T-helper 2 cell treated with Interferon-gamma antibody and Interleukin-4, amounts not matched to agents 5 μg/mL and 100 μg/mL, for 36 hours (primary cell): ENCODE measurements around the gene ATG2A.

ENCODE experiments used
- DNase-seq: peaks from one replicate; pipeline ENCODE4 v3.0.0; 2021; ENCODE audit warnings: low spot score
- H3K27ac Mint-ChIP-seq: one replicate; pipeline ENCODE4 v1.8.0; 2021; ENCODE audit warnings: mild to moderate bottlenecking, mixed read lengths
- H3K27me3 Mint-ChIP-seq: one replicate; pipeline ENCODE4 v1.8.0; 2021; ENCODE audit warnings: low read depth, mixed read lengths
- H3K36me3 Mint-ChIP-seq: one replicate; pipeline ENCODE4 v1.8.0; 2021; ENCODE audit warnings: low read depth, mixed read lengths
- H3K4me1 Mint-ChIP-seq: one replicate; pipeline ENCODE4 v1.8.0; 2021; ENCODE audit warnings: low read depth, mixed read lengths
- H3K4me3 Mint-ChIP-seq: one replicate; pipeline ENCODE4 v1.8.0; 2022; ENCODE audit warnings: mild to moderate bottlenecking, moderate library complexity, mixed read lengths
- H3K9me3 Mint-ChIP-seq: one replicate; pipeline ENCODE4 v1.8.0; 2021; ENCODE audit warnings: mixed read lengths

Gene ATG2A

GRCh38 chr11:64932324-64932723, 15.3 kb upstream of the ATG2A start:
- H3K27ac Mint-ChIP-seq, result no peak overlapping the region
- H3K4me1 Mint-ChIP-seq, result no peaks in the 10 kb centered on the region
- no peak for DNase-seq
- no peaks in the 10 kb centered on the region for H3K27me3 Mint-ChIP-seq
- H3K36me3 Mint-ChIP-seq, result peaks cover 11% of the 10 kb centered on the region
- H3K4me3 Mint-ChIP-seq, result no peak overlapping the region
- no peaks in the 10 kb centered on the region for H3K9me3 Mint-ChIP-seq

DNA sequence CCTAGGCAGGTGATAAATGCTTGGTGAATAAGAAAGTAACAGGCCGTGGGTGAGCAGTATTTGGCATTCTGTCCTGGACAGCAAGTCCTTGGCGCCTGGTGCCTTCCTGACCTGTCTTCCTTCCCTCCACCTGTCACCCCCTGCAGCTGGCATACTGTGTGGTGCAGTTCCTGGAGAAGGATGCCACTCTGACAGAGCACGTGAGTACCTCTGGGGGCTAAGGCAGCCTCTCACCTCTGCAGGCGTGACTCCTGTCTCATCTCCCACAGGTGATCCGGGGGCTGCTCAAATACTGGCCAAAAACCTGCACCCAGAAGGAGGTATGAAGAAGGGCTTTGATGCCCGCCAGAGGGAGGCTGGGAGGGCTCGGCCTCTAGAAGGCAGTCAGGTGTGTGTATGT, 14.3 kb upstream of the ATG2A start:
- Mint-ChIP-seq H3K4me1 (no peaks in the 10 kb centered on the region), H3K27ac (no peak overlapping the region), H3K4me3 (no peak overlapping the region), H3K36me3 (peaks cover 11% of the 10 kb centered on the region), H3K9me3 (no peaks in the 10 kb centered on the region), H3K27me3 (no peaks in the 10 kb centered on the region)
- DNase-seq, result no peak

GRCh38 chr11:64930340-64930739, 13.3 kb upstream of the ATG2A start:
- peaks cover 11% of the 10 kb centered on the region for H3K36me3 Mint-ChIP-seq

DNA sequence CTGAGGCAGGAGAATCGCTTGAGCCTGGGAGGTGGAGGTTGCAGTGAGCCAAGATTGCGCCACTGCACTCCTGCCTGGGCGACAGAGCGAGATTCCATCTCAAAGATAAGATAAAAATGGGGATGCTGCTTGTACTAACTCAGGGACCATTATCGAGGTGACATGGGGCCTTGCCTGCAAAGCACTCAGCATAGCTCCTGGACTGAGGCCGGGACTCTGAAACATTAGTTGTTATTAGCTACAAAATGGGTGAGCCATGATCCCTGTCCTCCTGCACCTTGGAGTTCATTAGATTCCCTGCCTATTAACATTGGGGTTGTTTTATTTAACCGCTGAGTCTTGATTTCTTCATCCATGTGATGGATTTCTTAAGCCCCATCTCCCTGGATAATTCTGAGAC, 12.6 kb upstream of the ATG2A start:
- Mint-ChIP-seq H3K4me3 (no peak overlapping the region), H3K9me3 (no peaks in the 10 kb centered on the region), H3K27me3 (no peaks in the 10 kb centered on the region), H3K36me3 (peaks cover 11% of the 10 kb centered on the region), H3K4me1 (peaks cover 4% of the 10 kb centered on the region), H3K27ac (no peak overlapping the region)
- DNase-seq, result no peak

More at GRCh38 chr11:64930340-64930739, 13.3 kb upstream of the ATG2A start:
- peaks cover under 1% of the 10 kb centered on the region for H3K4me1 Mint-ChIP-seq
- H3K27me3 Mint-ChIP-seq, result no peaks in the 10 kb centered on the region
- no peaks in the 10 kb centered on the region for H3K9me3 Mint-ChIP-seq
- no peak for DNase-seq
- H3K4me3 Mint-ChIP-seq, result no peak overlapping the region
- no peak overlapping the region for H3K27ac Mint-ChIP-seq

GRCh38 chr11:64928957-64929356, 11.9 kb upstream of the ATG2A start:
- DNase-seq, result no peak
- H3K27ac Mint-ChIP-seq, result no peak overlapping the region
- no peaks in the 10 kb centered on the region for H3K9me3 Mint-ChIP-seq
- H3K27me3 Mint-ChIP-seq, result no peaks in the 10 kb centered on the region
- H3K36me3 Mint-ChIP-seq, result peaks cover 11% of the 10 kb centered on the region
- no peak overlapping the region for H3K4me3 Mint-ChIP-seq
- peaks cover 7% of the 10 kb centered on the region for H3K4me1 Mint-ChIP-seq

DNA sequence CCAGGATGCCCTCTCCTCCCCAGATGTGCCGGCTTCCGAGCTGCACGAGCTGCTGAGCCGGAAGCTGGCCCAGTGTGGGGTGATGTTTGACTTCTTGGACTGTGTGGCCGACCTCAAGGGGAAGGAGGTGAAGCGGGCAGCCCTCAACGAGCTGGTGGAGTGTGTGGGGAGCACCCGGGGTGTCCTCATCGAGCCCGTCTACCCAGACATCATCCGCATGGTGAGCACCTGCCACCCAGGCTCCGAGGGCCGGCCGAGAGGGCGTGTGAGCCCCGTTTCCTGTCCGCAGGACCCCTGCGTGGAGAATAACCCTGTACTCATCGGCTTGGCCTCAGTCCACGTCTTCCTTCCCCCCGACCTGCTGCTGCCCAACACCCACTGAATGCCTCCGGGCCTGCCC, 9.7 kb upstream of the ATG2A start:
- peaks cover 7% of the 10 kb centered on the region for H3K36me3 Mint-ChIP-seq
- no peak for DNase-seq
- no peaks in the 10 kb centered on the region for H3K27me3 Mint-ChIP-seq
- H3K4me1 Mint-ChIP-seq, result peaks cover 7% of the 10 kb centered on the region
- no peak overlapping the region for H3K27ac Mint-ChIP-seq
- no peaks in the 10 kb centered on the region for H3K9me3 Mint-ChIP-seq
- H3K4me3 Mint-ChIP-seq, result no peak overlapping the region

DNA sequence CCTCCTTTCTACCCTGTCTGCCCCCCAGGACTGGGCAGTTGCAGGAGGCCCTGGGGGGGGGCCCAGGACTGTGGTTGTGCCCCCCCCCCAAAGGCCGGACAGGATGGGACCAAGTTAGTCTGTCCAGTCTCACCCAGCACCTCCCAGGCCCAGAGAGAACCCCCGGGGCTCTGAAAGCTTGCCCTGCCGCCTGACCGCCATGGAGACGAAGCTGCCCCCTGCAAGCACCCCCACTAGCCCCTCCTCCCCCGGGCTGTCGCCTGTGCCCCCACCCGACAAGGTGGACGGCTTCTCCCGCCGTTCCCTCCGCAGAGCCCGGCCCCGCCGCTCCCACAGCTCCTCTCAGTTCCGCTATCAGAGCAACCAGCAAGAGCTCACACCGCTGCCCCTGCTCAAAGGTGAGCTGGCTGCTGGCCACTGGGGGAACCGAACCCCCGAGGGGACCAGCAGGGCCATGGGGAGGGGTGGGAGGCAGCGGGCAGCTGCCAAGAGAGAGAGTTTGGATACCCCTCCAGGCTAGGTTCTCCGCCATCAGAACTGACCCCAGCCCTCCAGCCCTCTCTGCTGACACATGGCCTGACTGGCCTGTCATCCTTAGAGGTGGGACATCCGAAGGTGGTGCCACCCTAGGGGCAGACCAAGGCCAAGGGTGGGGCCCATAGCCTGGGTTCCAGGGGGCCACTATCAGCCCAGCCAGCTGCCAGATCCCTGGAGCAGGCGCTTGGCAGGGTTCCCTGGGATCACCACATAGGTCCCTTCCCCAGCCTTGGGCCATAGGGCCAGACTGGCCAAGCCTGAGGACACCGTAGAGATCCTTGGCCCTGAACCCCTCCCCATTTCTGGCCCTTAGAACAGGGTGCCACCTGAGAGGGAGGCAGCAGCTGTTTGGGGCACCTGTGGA, 8.8 kb upstream of the ATG2A start:
- Mint-ChIP-seq H3K27me3 (no peaks in the 10 kb centered on the region), H3K4me3 (peak overlapping the region; percentile 97), H3K27ac (peak overlapping the region; percentile 41), H3K9me3 (no peaks in the 10 kb centered on the region), H3K4me1 (peaks cover 7% of the 10 kb centered on the region), H3K36me3 (peaks cover 7% of the 10 kb centered on the region)
- DNase-seq, result no peak

DNA sequence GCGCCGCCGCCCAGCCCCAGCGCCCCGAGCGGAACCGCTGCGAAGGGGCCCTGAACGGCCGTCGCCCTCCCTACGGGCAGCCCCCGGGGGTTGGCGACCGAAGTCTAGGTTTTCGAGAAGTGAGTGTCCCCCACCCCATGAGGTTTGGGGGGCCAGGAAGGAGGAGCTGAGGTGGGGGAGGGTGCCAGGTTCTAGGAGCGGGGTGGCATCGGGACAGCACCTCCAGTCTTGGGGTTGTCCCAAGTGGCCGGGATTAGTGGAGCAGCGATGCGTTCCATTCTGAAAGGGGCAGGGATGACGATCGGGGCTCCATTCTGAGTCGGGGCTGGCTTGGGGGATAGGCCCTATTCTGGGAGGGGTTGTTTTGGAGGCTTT, 7.9 kb upstream of the ATG2A start:
- Mint-ChIP-seq H3K4me3 (peak overlapping the region; percentile 97), H3K27me3 (no peaks in the 10 kb centered on the region), H3K36me3 (peaks cover 3% of the 10 kb centered on the region), H3K27ac (peak overlapping the region; percentile 41), H3K4me1 (peaks cover 7% of the 10 kb centered on the region), H3K9me3 (no peaks in the 10 kb centered on the region)
- no peak for DNase-seq

DNA sequence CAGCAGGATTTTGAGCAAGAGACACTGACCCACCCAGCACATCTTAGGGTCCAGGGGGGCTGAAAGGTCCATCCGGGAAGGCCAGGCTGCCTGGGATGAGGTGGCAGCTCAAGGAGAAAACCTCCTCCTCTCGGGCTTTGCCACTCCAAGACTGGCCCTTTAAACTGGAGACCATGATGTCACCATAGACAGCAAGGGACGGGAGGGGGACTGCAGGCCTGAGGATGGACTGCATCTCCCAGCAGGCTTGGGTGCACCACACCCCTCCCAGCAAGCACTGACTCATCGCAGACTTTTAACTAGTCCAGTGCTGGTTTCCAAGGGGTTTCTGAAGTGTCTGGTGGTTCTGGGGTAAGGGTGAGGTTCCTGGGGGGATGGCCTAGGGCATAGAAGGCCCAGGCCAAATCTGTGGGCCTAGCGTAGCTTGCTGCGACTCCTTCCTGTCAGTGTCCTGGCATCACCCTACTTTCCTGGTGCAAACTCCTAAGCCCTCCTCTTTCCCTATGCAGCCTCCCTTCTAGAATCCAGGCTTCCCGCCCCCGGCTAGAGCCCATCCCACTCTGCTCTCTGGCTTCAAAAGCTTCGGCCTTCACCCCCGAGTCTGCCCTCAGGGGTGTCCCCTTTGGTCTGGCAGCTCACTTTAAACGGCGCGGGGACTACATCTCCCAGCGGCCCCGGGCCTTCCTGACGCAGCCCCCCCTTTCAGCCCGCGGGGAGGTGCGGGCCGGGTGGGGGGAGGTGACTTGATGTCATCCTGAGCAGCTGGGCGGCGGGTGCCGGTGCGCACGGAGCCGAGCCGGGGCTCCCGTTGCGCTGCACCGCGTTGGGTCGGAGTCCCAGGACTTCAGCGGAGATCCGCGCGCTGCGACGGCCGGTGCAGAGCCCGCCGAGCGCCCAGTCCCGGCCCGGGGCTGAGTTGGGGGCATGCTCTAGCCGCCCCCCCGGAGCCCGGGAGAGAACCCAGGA, 7.2 kb upstream of the ATG2A start, which contains the start of gene PPP2R5B:
Gene PPP2R5B (plus strand): TSS at position 746 of the 966 bp plus-strand sequence. CDS start 1,046 bp downstream, outside the sequence.
- H3K36me3 Mint-ChIP-seq, result peaks cover 2% of the 10 kb centered on the region
- peak within 1 kb of the TSS; percentile 97 for H3K4me3 Mint-ChIP-seq
- DNase-seq, result peak; percentile 89
- H3K27me3 Mint-ChIP-seq, result no peaks in the 10 kb centered on the region
- H3K9me3 Mint-ChIP-seq, result no peaks in the 10 kb centered on the region
- H3K27ac Mint-ChIP-seq, result peak within 1 kb of the TSS; percentile 99
- H3K4me1 Mint-ChIP-seq, result peaks cover 7% of the 10 kb centered on the region

- H3K4me1 Mint-ChIP-seq, result peaks cover 7% of the 10 kb centered on the region
- no peak for DNase-seq
- H3K4me3 Mint-ChIP-seq, result peak overlapping the region; percentile 21
- peak overlapping the region; percentile 36 for H3K27ac Mint-ChIP-seq
- H3K27me3 Mint-ChIP-seq, result no peaks in the 10 kb centered on the region
- no peaks in the 10 kb centered on the region for H3K9me3 Mint-ChIP-seq
- H3K36me3 Mint-ChIP-seq, result peaks cover 2% of the 10 kb centered on the region
Measured at GRCh38 chr11:64923151-64923661, 6.2 kb upstream of the ATG2A start.

- Mint-ChIP-seq H3K36me3 (no peaks in the 10 kb centered on the region), H3K4me3 (no peak overlapping the region), H3K27me3 (no peaks in the 10 kb centered on the region), H3K9me3 (no peaks in the 10 kb centered on the region), H3K27ac (peak overlapping the region; percentile 26), H3K4me1 (peaks cover 19% of the 10 kb centered on the region)
- no peak for DNase-seq
Measured at GRCh38 chr11:64921384-64921783, 4.4 kb upstream of the ATG2A start.

DNA sequence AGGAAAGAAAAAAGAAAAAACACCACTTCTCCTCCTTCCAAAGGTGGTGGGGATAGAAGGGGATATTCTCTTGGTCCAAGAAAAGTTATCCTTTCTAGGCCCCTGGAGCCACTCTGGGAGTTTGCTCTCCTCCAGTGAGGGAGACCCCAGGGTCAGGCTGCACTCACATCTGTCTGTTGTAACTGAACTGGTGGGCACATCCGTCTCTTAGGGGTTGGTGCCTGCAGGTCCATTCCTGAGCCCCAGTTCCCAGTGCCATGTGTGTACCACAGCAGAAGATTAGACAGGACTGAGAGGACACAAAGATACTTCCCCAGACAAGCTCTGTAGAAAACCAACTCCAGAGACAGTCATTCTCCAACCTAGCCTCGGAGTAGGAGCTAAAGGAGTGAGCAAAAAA, 3.1 kb upstream of the ATG2A start:
- H3K36me3 Mint-ChIP-seq, result no peaks in the 10 kb centered on the region
- peaks cover 23% of the 10 kb centered on the region for H3K4me1 Mint-ChIP-seq

GRCh38 chr11:64919627-64920026, 2.6 kb upstream of the ATG2A start:
- H3K27me3 Mint-ChIP-seq, result no peaks in the 10 kb centered on the region
- DNase-seq, result no peak
- peaks cover 23% of the 10 kb centered on the region for H3K4me1 Mint-ChIP-seq
- no peak overlapping the region for H3K27ac Mint-ChIP-seq
- H3K9me3 Mint-ChIP-seq, result no peaks in the 10 kb centered on the region
- no peaks in the 10 kb centered on the region for H3K36me3 Mint-ChIP-seq
- no peak overlapping the region for H3K4me3 Mint-ChIP-seq

More for the DNA sequence above, 3.1 kb upstream of the ATG2A start:
- Mint-ChIP-seq H3K4me3 (no peak overlapping the region), H3K9me3 (no peaks in the 10 kb centered on the region), H3K27me3 (no peaks in the 10 kb centered on the region), H3K27ac (no peak overlapping the region)
- no peak for DNase-seq

GRCh38 chr11:64918017-64918416, 1.0 kb upstream of the ATG2A start:
- H3K4me3 Mint-ChIP-seq, result peak overlapping the region; percentile 97
- no peaks in the 10 kb centered on the region for H3K27me3 Mint-ChIP-seq
- no peak for DNase-seq
- peaks cover 20% of the 10 kb centered on the region for H3K4me1 Mint-ChIP-seq
- peak overlapping the region; percentile 97 for H3K27ac Mint-ChIP-seq
- H3K9me3 Mint-ChIP-seq, result no peaks in the 10 kb centered on the region
- no peaks in the 10 kb centered on the region for H3K36me3 Mint-ChIP-seq
